ENCODE results near the gene UTF1.

DNA sequence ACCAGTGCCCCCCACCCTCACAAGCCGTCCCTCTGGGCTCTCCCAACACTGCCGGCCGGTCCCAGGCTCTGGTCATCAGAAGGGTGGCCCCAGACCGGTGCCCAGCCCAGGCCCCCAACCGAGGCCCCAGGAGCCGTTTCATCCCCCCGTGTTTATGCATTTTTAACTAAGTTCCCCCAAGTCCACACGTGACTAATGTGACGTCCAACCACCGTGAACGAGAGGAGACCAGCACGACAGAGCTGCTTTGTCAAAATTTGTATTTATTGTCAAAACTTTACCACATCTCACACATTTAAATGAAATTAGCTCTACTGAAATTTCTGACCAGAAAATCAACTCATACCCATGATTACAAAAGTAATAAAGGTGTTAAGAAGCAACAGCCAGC is 16.2 kb downstream of the UTF1 start:
- TF ChIP-seq, protein P1, sequence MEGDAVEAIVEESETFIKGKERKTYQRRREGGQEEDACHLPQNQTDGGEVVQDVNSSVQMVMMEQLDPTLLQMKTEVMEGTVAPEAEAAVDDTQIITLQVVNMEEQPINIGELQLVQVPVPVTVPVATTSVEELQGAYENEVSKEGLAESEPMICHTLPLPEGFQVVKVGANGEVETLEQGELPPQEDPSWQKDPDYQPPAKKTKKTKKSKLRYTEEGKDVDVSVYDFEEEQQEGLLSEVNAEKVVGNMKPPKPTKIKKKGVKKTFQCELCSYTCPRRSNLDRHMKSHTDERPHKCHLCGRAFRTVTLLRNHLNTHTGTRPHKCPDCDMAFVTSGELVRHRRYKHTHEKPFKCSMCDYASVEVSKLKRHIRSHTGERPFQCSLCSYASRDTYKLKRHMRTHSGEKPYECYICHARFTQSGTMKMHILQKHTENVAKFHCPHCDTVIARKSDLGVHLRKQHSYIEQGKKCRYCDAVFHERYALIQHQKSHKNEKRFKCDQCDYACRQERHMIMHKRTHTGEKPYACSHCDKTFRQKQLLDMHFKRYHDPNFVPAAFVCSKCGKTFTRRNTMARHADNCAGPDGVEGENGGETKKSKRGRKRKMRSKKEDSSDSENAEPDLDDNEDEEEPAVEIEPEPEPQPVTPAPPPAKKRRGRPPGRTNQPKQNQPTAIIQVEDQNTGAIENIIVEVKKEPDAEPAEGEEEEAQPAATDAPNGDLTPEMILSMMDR (IDR thresholded peaks at IDR 0.05): no peak
- TF ChIP-seq POLR2A (IDR thresholded peaks at IDR 0.05): no peak
- TF ChIP-seq EP300 (IDR thresholded peaks at IDR 0.05): no peak
